Adrenal gland (tissue), 12 donors: ENCODE data around the gene FGF6. TPM values are rescaled to one million over a fixed set of nuclear protein-coding genes. Genes with fewer than 3 reads are reported as not detected.

Experiments
- DNase-seq, 7 donors: peaks; one replicate each; pipeline ENCODE4 v3.0.0-alpha.2; 2019 to 2020
- H3K27ac ChIP-seq, 5 donors: fragments of 200-600 bp; sonication (generic) in 4 of 5; 1 replicate in 3 of 5; 2 replicates in 2 of 5; pipeline versions ENCODE4 v1.5.1 to v1.8.0; 2016 to 2020; ENCODE audit warnings: mild to moderate bottlenecking in 1 of 5
- H3K27me3 ChIP-seq: fragments of 200-600 bp; 2 replicates; pipeline ENCODE4 v1.8.0; 2021
- H3K36me3 ChIP-seq, 2 donors: fragments of 200-600 bp; replicated peaks in 1 of 2; 1 replicate in 1 of 2; 2 replicates in 1 of 2; pipeline versions ENCODE4 v1.5.1 to v1.8.0; 2018 to 2022
- H3K4me1 ChIP-seq, 2 donors: fragments of 200-600 bp; replicated peaks in 1 of 2; 1 replicate in 1 of 2; 2 replicates in 1 of 2; pipeline versions ENCODE4 v1.5.1 to v1.8.0; 2018 to 2021
- H3K4me3 ChIP-seq, 4 donors: fragments of 200-600 bp; sonication (generic) in 3 of 4; one replicate each; pipeline ENCODE4 v1.5.1; 2016 to 2018
- H3K9me3 ChIP-seq, 3 donors: fragments of 200-600 bp; sonication (generic) in 1 of 3; replicated peaks in 1 of 3; 1 replicate in 2 of 3; 2 replicates in 1 of 3; pipeline versions ENCODE4 v1.5.1 to v1.8.0; 2016 to 2021
- CTCF ChIP-seq, 6 experiments: fragments of 450-650 bp in 4 of 6; fragments of 200-600 bp in 2 of 6; sonication (generic) in 1 of 6; IDR thresholded peaks; 1 replicate in 5 of 6; 2 replicates in 1 of 6; pipeline versions ENCODE4 v1.5.1 to v1.8.0; 2016 to 2021; ENCODE audit warnings: antibody characterized with exemption in 6 of 6, mild to moderate bottlenecking in 2 of 6, moderate library complexity in 1 of 6
- POLR2A ChIP-seq, 2 donors: fragments of 450-650 bp; IDR thresholded peaks; one replicate each; pipeline ENCODE4 v1.6.1; 2017; ENCODE audit warnings: antibody characterized with exemption in 2 of 2, mild to moderate bottlenecking in 2 of 2, moderate library complexity in 1 of 2
- WGBS, 4 donors: extraction: QIAGEN DNeasy Blood & Tissue Kit in 2 of 4; methylation state at CpG; one replicate each; pipeline versions ENCODE4 v1.1.5 to v1.1.7; 2013 to 2017; 5-methylcytosine and 5-hydroxymethylcytosine counted together
- intact Hi-C, 2 donors: fragments of 100-400 bp; cut with DNase I; formaldehyde crosslinking; loops; one replicate each; pipeline versions ENCODE4 v1.14.1 to v1.15.0; 2022 to 2023
- polyA plus RNA-seq, 3 donors: library from polyadenylated mRNA; stranded (reverse); fragments of 200-250 nt in 2 of 3; fragments of 350-450 nt in 1 of 3; fragmentation: Illumina TruSeq in 1 of 3; extraction: RNeasy Lipid Tissue Mini Kit (QIAGEN cat#74804) in 1 of 3; gene quantifications; one replicate each; pipeline ENCODE4 v1.2.3, GENCODE V29; 2013 to 2014
- total RNA-seq, 9 donors: library from RNA; depleted of rRNA in 4 of 9; stranded (reverse); fragments of >200 nt in 4 of 9; fragments of 120-200 nt in 1 of 9; fragmentation: NEBNext Ultra II Directional in 1 of 9; extraction: Animal tissue kit (Norgen Biotek cat#: 25700) in 1 of 9; gene quantifications; one replicate each; pipeline versions ENCODE4 v1.1.0 to v1.2.4, GENCODE V29; 2013 to 2023
- donor health status: healthy with polysubstance abuse.
- donor health status: Bipolar disorder and iron deficiency.
- donor health status: DM: yes; HTN: yes; CAD: no.
- donor health status: DM: no; HTN: no; CAD: no.
- donor health status: DM: no; HTN: no; CAD: no.
- donor health status: DM: yes; HTN: yes; CAD: no.

The FGF6 gene
- total and polyA plus RNA-seq, 12 donors = not detected

GRCh38 chr12:4417936-4418335 lies 27.7 kb downstream of the FGF6 start:
- Histone ChIP-seq H3K4me1 (no peaks in the 10 kb centered on the region), H3K36me3 (no peaks in the 10 kb centered on the region), H3K9me3 (no peaks in the 10 kb centered on the region), H3K27me3 (peaks cover 4% of the 10 kb centered on the region), H3K4me3 (no peak overlapping the region), H3K27ac (no peak overlapping the region)
- intact Hi-C loops = loop anchor here in 1 of 2 donors (10.0 kb wide), 1 partner anchor 93 kb away; the partner anchor contains the start of gene TIGAR
- WGBS, 4 donors = 23 to 39% (median 31%) methylated on average over 5 of the region's 5 CpGs
- TF ChIP-seq CTCF (IDR thresholded peaks at IDR 0.05) = no peak
- no peak for TF ChIP-seq POLR2A (IDR thresholded peaks at IDR 0.05)
- DNase-seq = no peak

GRCh38 chr12:4417455-4417854 lies 28.2 kb downstream of the FGF6 start:
- Histone ChIP-seq H3K27ac (no peak overlapping the region), H3K9me3 (no peaks in the 10 kb centered on the region), H3K27me3 (peaks cover 4% of the 10 kb centered on the region), H3K4me1 (no peaks in the 10 kb centered on the region), H3K36me3 (no peaks in the 10 kb centered on the region), H3K4me3 (no peak overlapping the region)
- intact Hi-C loops = loop anchor here in 1 of 2 donors (10.0 kb wide), 1 partner anchor 93 kb away; the partner anchor contains the start of gene TIGAR
- no peak for DNase-seq
- 41 to 53% (median 45%) methylated on average over 3 to 6 of the region's 6 CpGs for WGBS, 4 donors
- TF ChIP-seq POLR2A (IDR thresholded peaks at IDR 0.05) (no peak), CTCF (IDR thresholded peaks at IDR 0.05) (no peak)

GRCh38 chr12:4416276-4416675 lies 29.3 kb downstream of the FGF6 start:
- no peaks in the 10 kb centered on the region for H3K36me3 ChIP-seq
- DNase-seq = no peak
- TF ChIP-seq POLR2A (IDR thresholded peaks at IDR 0.05) (no peak), CTCF (IDR thresholded peaks at IDR 0.05) (no peak)
- intact Hi-C loops = loop anchor here in 1 of 2 donors (10.0 kb wide), 1 partner anchor 91 kb away; the partner anchor contains the start of gene TIGAR
- H3K4me1 ChIP-seq = no peaks in the 10 kb centered on the region
- 62 to 72% (median 67%) methylated on average over 7 to 8 of the region's 8 CpGs for WGBS, 4 donors
- H3K4me3 ChIP-seq = no peak overlapping the region
- H3K9me3 ChIP-seq = no peaks in the 10 kb centered on the region
- H3K27me3 ChIP-seq = peaks cover 4% of the 10 kb centered on the region
- H3K27ac ChIP-seq = no peak overlapping the region

GRCh38 chr12:4412465-4412864 lies 33.1 kb downstream of the FGF6 start:
- H3K9me3 ChIP-seq = no peaks in the 10 kb centered on the region
- intact Hi-C loops = loop anchor here in 1 of 2 donors (10.0 kb wide), 1 partner anchor 88 kb away; the partner anchor contains the start of gene TIGAR
- TF ChIP-seq CTCF (IDR thresholded peaks at IDR 0.05) (no peak), POLR2A (IDR thresholded peaks at IDR 0.05) (no peak)
- H3K27ac ChIP-seq = no peak overlapping the region
- 50 to 68% (median 66%) methylated on average over 1 of the region's 1 CpG for WGBS, 4 donors
- H3K27me3 ChIP-seq = no peaks in the 10 kb centered on the region
- H3K4me1 ChIP-seq = no peaks in the 10 kb centered on the region
- no peaks in the 10 kb centered on the region for H3K36me3 ChIP-seq
- H3K4me3 ChIP-seq = no peak overlapping the region
- peak in 1 of 7 donors; percentile 7 for DNase-seq
